Endodermal cell (in vitro differentiated cells): Measurements from ENCODE around the gene LYRM2. TPM values are rescaled to one million over a fixed set of nuclear protein-coding genes. Genes with fewer than 3 reads are reported as not detected.

ENCODE experiments used
- DNase-seq: peaks from one replicate; pipeline ENCODE4 v3.0.0-alpha.2; 2017
- H3K27ac ChIP-seq: 2 replicates; pipeline ENCODE4 v1.5.1; 2013; ENCODE audit warnings: mild to moderate bottlenecking, low read depth, low read length, moderate library complexity
- H3K27me3 ChIP-seq: 2 replicates; pipeline ENCODE4 v1.6.1; 2013; ENCODE audit warnings: mild to moderate bottlenecking, low read length, moderate library complexity; ENCODE audit not compliant: insufficient read depth, control insufficient read depth, poor library complexity, severe bottlenecking
- H3K36me3 ChIP-seq: 2 replicates; pipeline ENCODE4 v1.7.0; 2013; ENCODE audit warnings: mild to moderate bottlenecking, low read length, moderate library complexity; ENCODE audit not compliant: control insufficient read depth, insufficient read depth
- H3K4me1 ChIP-seq: one replicate; pipeline ENCODE4 v1.7.0; 2013; ENCODE audit warnings: low read length; ENCODE audit not compliant: control insufficient read depth, insufficient read depth
- H3K4me3 ChIP-seq: 2 replicates; pipeline ENCODE4 v1.5.1; 2013; ENCODE audit warnings: mild to moderate bottlenecking, low read length, moderate library complexity
- H3K9ac ChIP-seq: 2 replicates; pipeline ENCODE4 v1.6.1; 2013; ENCODE audit warnings: mild to moderate bottlenecking, low read length, moderate library complexity; ENCODE audit not compliant: poor library complexity, severe bottlenecking; ENCODE audit errors: extremely low read depth
- H3K9me3 ChIP-seq: 2 replicates; pipeline ENCODE4 v1.6.1; 2013; ENCODE audit warnings: mild to moderate bottlenecking, low read length, moderate library complexity; ENCODE audit not compliant: control insufficient read depth
- H3K27ac Mint-ChIP-seq: 2 replicates; pipeline ENCODE4 v1.8.0; 2020; ENCODE audit warnings: mixed read lengths
- H3K27me3 Mint-ChIP-seq: 2 replicates; pipeline ENCODE4 v1.8.0; 2021; ENCODE audit warnings: mild to moderate bottlenecking, mixed read lengths; ENCODE audit not compliant: insufficient read depth
- H3K36me3 Mint-ChIP-seq: 2 replicates; pipeline ENCODE4 v1.8.0; 2020; ENCODE audit warnings: low read depth, mixed read lengths
- H3K4me1 Mint-ChIP-seq: 2 replicates; pipeline ENCODE4 v1.8.0; 2020; ENCODE audit warnings: mixed read lengths
- H3K4me3 Mint-ChIP-seq: 2 replicates; pipeline ENCODE4 v1.8.0; 2020; ENCODE audit warnings: mild to moderate bottlenecking, moderate library complexity, mixed read lengths
- H3K9me3 Mint-ChIP-seq: 2 replicates; pipeline ENCODE4 v1.8.0; 2020; ENCODE audit warnings: mild to moderate bottlenecking, mixed read lengths
- WGBS, 2 experiments: methylation state at CpG; one replicate each; pipeline versions ENCODE4 v1.1.5 to v1.1.7; 2013; ENCODE audit warnings: missing lambda C conversion rate in 2 of 2, mixed read lengths in 1 of 2; ENCODE audit not compliant: insufficient coverage in 1 of 2, insufficient read length in 1 of 2; 5-methylcytosine and 5-hydroxymethylcytosine counted together
- total RNA-seq, 2 donors: library from RNA; stranded (reverse); fragmentation: NEBNext Ultra II Directional in 1 of 2; extraction: Animal tissue kit (Norgen Biotek cat#: 25700) in 1 of 2; gene quantifications; 2 replicates in 1 of 2; 3 replicates in 1 of 2; pipeline ENCODE4 v1.2.1, GENCODE V29; 2021
- TF ChIP-seq, protein P1 (sequence below): fragments of 200-600 bp; sonication (generic); conservative IDR thresholded peaks from 2 replicates; pipeline ENCODE4 v1.5.0; 2021; ENCODE audit warnings: antibody characterized with exemption, mild to moderate bottlenecking

Gene LYRM2
- total RNA-seq, 2 donors from 2014 or later = 20.4 to 21.9 TPM

DNA sequence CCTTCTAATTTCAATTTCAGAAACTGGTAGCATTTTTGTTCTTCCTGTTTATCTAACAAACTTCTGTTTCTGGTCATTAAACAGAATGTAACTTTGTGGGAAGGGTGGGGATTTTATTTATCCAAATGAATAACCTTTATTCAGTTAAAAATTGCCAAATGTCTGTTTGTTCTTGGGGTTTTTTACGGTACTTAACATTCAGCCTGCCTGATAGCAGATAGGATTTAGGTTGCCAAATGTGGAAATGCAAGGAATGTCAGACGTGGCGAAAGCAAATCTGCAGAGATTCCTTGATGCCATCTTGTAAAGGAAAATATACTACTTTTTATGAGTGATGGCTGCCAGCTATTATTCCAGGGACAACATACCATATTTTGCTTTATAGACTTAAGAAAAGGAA is 95.7 kb downstream of the LYRM2 start:
- H3K36me3 ChIP-seq = peaks cover 7% of the 10 kb centered on the region
- Mint-ChIP-seq H3K27ac (no peak overlapping the region), H3K9me3 (no peaks in the 10 kb centered on the region), H3K4me3 (no peak overlapping the region), H3K27me3 (no peaks in the 10 kb centered on the region), H3K4me1 (peaks cover 29% of the 10 kb centered on the region), H3K36me3 (peaks cover 9% of the 10 kb centered on the region)
- no peak overlapping the region for H3K4me3 ChIP-seq
- H3K27ac ChIP-seq = no peak overlapping the region
- no peak for DNase-seq
- no peaks in the 10 kb centered on the region for H3K9me3 ChIP-seq
- peaks cover 10% of the 10 kb centered on the region for H3K4me1 ChIP-seq
- TF ChIP-seq, protein P1, sequence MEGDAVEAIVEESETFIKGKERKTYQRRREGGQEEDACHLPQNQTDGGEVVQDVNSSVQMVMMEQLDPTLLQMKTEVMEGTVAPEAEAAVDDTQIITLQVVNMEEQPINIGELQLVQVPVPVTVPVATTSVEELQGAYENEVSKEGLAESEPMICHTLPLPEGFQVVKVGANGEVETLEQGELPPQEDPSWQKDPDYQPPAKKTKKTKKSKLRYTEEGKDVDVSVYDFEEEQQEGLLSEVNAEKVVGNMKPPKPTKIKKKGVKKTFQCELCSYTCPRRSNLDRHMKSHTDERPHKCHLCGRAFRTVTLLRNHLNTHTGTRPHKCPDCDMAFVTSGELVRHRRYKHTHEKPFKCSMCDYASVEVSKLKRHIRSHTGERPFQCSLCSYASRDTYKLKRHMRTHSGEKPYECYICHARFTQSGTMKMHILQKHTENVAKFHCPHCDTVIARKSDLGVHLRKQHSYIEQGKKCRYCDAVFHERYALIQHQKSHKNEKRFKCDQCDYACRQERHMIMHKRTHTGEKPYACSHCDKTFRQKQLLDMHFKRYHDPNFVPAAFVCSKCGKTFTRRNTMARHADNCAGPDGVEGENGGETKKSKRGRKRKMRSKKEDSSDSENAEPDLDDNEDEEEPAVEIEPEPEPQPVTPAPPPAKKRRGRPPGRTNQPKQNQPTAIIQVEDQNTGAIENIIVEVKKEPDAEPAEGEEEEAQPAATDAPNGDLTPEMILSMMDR = no peak
- no peak overlapping the region for H3K9ac ChIP-seq
- 89 to 95% methylated on average over 3 of the region's 3 CpGs for WGBS, 2 experiments
- no peaks in the 10 kb centered on the region for H3K27me3 ChIP-seq

DNA sequence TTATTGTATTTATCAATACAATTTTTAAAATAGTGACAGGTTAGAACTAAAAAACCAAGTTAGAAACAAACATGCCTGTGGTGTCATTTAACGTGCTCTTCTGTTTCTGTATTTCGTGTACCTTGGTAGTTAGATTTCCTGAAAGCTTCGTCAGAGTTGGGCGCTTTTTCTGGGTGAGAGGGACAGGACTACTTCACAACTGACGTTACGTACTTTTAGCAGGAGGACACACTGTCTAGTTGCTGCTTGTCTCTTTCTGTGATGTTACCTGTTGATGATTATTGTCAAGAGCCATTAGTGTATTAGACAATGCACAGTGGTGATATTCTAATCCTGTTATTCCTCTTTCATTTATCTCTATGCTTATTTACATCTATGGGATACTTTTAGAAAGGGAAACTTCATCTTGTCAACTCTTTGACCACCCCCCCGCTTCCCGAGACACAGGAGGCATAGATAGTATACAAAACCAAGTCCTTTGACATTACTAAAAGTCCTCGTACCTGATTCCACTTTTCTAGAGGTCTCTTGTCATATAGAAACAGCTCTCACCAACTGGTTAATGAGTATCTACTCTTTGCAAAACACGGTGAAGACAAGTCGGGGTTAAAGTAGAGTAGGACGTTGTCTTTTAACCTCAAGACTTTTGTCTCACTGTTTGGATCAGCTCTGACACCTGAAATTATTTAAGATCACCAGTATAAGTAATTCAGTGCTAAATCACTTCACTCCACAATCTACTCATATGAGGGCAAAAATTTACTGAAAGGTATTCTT is 96.3 kb downstream of the LYRM2 start:
- no peaks in the 10 kb centered on the region for H3K9me3 ChIP-seq
- peaks cover 10% of the 10 kb centered on the region for H3K4me1 ChIP-seq
- Mint-ChIP-seq H3K4me1 (peaks cover 29% of the 10 kb centered on the region), H3K27me3 (no peaks in the 10 kb centered on the region), H3K27ac (no peak overlapping the region), H3K9me3 (no peaks in the 10 kb centered on the region), H3K36me3 (peaks cover 9% of the 10 kb centered on the region), H3K4me3 (no peak overlapping the region)
- DNase-seq = no peak
- 91 to 93% methylated on average over 9 to 12 of the region's 12 CpGs for WGBS, 2 experiments
- H3K4me3 ChIP-seq = no peak overlapping the region
- H3K27ac ChIP-seq = no peak overlapping the region
- TF ChIP-seq, protein P1 = no peak
- no peaks in the 10 kb centered on the region for H3K27me3 ChIP-seq
- H3K36me3 ChIP-seq = peaks cover 7% of the 10 kb centered on the region
- no peak overlapping the region for H3K9ac ChIP-seq

DNA sequence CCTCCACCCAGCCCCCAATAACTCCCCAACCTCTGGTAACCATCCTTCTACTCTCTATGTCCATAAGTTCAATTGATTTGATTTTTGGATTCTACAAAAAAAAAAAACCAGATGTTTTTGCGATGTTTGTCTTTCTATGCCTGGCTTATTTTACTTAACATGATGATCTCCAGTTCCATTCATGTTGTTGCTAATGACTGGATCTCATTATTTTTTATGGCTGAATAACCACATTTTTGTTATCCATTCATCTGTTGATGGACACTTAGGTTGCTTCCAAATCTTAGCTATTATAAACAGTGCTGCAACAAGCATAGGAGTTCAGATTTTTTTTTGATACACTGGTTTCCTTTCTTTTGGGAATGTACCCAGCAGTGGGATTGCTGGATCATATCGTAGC is 98.8 kb downstream of the LYRM2 start:
- H3K27me3 Mint-ChIP-seq = no peaks in the 10 kb centered on the region
- Histone ChIP-seq H3K27me3 (no peaks in the 10 kb centered on the region), H3K9me3 (no peaks in the 10 kb centered on the region), H3K4me3 (no peak overlapping the region), H3K9ac (no peak overlapping the region), H3K4me1 (peaks cover 10% of the 10 kb centered on the region), H3K36me3 (peaks cover 19% of the 10 kb centered on the region), H3K27ac (no peak overlapping the region)
- TF ChIP-seq, protein P1 = no peak
- H3K4me3 Mint-ChIP-seq = no peak overlapping the region
- no peak overlapping the region for H3K27ac Mint-ChIP-seq
- H3K9me3 Mint-ChIP-seq = no peaks in the 10 kb centered on the region
- WGBS, 2 experiments = 95 to 100% methylated on average over 1 to 2 of the region's 2 CpGs
- peaks cover 32% of the 10 kb centered on the region for H3K4me1 Mint-ChIP-seq
- H3K36me3 Mint-ChIP-seq = peaks cover 9% of the 10 kb centered on the region
- no peak for DNase-seq
